OCI-M1 (cell line): ENCODE measurements around the gene CDC37.
"Not testable (repeated sequence)": the region's sequence is repeated elsewhere in the genome, so short reads cannot be mapped to it uniquely, and the experiment has no call there.

Source experiments
- DNase-seq: peaks from one replicate; lab custom pipeline; 2025; lab: John Stamatoyannopoulos, UW

CDC37 gene

DNA sequence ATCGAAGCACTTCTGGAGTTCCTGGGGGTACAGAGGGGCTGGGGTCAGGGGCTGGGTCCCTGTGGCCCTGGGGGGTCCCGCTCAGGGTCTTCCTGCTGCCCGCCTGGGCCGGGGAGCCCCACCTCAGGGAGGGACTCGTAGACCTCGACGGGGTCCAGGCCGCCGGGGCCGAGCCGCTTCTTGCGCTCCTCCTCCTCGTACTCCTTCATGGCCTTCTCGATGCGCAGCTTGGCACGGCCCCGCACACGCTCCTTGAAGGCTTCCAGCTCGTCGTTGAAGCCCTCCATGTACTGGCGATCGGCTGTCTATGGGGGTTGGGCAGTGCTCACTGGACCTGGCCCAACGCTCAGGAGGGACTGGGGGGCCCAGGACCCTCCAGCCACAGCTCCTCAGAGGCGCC lies 10.2 kb downstream of the CDC37 start:
- DNase-seq: no peak

- DNase-seq: no peak
Measured at GRCh38 chr19:10392120-10392519, 11.2 kb downstream of the CDC37 start.

DNA sequence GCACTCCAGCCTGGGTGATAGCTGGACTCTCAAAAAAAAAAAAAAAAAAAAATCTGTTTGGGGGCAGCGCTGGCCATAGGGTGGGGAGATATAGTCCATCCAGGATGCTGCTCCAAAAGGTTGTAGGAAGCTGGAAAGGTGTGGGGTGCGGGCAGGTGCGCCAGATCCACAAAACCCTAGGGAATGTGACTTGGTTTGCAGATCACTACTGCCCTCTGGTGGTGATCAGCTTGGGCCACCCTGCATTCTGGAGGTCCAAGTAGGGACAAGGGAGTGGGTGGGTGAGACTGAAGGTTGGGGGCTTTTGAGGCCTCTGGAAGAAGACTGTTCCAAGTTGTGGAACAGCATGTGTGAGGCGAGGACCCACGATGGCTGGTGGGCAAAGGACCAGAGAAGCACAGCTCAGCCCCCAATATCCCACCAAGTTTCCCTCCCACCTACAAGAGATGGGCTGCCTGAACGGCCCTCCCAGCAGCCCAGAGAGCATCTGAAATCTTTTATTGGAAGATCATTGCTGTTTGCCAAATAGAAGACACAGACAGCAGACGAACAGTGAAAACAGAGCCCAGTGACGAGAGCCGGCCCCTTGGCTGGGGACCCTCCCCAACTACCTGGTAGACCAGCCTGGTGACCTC lies 12.6 kb downstream of the CDC37 start:
- DNase-seq: peak; percentile 93

GRCh38 chr19:10389863-10390262 lies 13.5 kb downstream of the CDC37 start:
- DNase-seq: peak; percentile 56

DNA sequence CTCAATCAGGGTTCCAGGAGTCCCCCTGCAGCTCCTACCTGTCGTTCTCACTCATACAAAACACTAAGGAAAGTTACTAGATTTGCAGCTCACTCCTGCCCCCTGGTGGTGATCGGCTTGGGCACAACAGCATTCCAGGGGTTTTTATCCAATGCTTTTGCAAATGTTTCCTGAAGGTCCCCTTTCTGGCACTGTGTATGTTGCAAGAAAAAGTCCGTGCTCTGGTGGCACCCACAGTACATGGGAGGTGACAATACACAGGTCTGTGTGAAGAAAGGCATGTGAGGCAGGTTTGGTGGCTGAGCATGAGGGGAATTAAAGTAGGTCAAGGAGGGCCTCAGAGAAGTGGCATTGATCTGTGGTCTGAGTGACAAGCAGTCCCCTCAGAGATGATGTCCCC lies 14.4 kb downstream of the CDC37 start:
- DNase-seq: peak; percentile 99

GRCh38 chr19:10384580-10384979 lies 18.8 kb downstream of the CDC37 start:
- no peak for DNase-seq

DNA sequence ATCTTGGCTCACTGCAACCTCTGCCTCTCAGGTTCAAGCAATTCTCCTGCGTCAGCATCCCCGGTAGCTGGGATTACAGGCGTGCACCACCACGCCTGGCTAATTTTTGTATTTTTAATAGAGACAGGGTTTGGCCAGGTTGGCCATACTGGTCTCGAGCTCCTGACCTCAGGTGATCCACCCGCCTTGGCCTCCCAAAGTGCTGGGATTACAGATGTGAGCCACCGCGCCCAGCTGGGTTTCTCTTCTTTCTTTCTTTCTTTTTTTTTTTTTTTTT lies 20.2 kb downstream of the CDC37 start:
- not testable (repeated sequence) for DNase-seq

DNA sequence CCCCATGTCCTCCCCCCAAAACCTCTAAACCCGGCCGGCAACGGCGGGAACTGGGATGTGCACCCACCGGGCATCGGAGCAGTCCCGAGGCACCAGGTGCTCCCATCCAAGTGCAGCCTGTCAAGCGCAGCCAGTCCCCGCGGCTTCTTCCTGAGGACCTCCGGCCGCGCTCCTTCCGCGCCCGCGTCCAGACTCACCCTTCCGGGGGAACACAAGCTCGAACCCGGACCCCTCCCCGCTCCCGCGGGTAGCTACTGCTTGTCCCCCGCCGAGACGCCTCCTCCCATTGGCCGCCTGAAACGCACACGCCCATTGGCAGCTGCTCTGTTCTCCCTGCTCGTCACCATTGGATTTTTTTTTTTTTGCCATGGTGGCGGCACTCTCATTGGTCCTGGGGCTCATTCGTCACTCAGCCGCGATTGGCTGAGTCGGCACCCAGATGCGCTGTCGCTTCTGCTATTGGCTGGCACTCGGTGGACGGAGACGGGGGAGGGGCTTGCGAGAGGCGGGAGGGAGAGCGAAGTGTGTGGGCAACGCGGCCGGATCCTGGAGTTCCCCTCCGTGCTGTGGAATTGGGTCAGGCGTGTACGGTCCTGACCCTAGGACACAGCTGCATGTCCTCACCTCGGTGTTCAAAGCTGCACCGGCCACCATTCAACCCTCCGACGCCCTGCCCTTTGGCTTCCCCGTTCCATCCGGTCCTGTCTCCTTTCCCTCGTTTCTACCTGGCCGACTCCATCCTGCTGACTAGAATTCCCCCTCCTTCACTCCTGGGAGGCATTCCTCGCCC lies 22.8 kb downstream of the CDC37 start, which contains the start of gene TYK2:
Gene TYK2 (minus strand): TSS at position 260 of the 790 bp plus-strand sequence. CDS start 2,166 bp downstream, outside the sequence.
- peak; percentile 100 for DNase-seq

DNA sequence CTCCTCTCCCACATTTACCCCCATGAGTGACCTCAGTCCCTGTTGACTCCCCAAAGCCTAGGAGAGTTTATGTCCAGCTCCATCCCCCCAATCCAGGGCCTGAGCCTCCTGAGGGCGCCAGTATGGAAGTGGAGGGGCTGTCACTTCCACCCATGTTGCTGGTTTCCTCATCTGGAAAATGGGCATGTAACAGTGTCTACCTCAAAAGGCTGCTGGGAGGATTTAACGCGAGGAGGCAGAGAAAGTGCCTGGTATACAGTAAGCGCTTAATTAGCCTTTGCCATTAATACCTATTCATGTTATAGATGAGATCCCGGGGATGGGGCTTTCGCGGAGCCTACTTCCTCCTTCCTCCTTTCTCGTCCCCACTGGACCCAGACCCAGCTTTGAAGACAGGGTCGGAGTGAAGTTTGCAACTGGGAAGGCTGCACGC lies 23.4 kb downstream of the CDC37 start:
- no peak for DNase-seq

- DNase-seq: no peak
Measured at GRCh38 chr19:10378124-10378523, 25.2 kb downstream of the CDC37 start.

DNA sequence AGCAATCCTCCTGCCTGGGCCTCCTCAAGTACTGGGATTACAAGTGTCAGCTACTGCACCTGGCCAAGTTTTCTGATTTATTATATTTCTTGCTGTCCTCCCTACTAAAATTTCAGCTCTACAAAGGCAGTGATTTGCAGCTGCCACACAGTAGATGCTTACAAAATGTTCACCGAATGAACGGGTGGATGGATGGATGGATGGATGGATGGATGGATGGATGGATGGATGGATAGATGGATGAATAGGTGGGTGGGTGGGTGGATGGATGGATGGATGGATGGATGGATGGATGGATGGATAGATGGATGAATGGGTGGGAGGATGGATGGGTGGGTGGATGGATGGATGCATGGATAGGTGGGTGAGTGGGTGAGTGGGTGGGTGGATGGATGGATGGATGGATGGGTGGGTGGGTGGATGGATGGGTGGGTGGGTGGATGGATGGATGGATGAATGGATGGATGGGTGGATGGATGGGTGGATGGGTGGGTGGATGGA lies 26.2 kb downstream of the CDC37 start:
- DNase-seq: not testable (repeated sequence)

GRCh38 chr19:10374931-10375330 lies 28.4 kb downstream of the CDC37 start:
- DNase-seq: no peak

GRCh38 chr19:10372690-10373089 lies 30.7 kb downstream of the CDC37 start:
- no peak for DNase-seq

GRCh38 chr19:10368101-10368803 lies 35.1 kb downstream of the CDC37 start:
- peak; percentile 35 for DNase-seq

DNA sequence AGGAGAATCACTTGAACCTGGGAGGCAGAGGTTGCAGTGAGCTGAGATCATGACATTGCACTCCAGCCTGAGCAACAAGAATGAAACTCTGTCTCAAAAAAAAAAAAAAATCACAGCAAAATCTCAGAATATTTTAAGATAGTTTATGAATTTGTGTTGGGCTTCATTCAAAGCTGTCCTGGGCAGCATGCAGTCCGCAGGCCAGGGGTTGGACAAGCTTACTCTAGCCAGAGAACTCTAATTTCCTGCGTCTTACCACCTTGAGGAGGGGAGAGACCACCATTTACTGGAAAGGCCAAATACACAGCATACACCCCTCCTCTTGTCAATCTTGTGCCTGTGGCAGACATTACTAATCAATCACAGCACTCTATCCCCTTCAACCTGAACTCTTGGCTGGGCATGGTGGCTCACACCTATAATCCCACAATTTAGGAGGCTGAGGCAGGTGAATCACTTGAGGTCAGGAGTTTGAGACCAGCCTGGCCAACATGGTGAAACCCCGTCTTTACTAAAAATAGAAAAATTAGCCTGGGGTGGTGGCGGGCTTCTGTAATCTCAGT lies 36.3 kb downstream of the CDC37 start:
- not testable (repeated sequence) for DNase-seq

DNA sequence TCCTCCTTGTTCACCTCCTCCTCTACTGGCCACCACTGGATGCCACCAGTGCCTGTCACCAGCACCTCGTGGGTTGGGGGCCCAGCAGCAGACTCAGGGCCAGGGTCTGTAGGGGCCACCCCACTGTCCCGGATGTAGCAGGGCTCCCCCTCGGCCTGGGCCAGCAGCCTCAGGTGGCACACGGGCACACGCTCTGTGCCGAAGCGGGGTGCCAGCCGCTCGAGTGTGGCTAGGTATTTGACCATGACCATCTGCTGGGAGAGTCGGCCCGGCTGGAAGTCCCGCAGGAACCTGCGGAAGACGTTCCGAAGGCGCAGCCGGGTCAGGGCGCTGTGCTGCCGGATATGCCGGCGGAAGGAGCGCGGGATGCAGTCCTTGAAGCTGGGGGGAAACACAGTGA lies 37.8 kb downstream of the CDC37 start:
- no peak for DNase-seq

DNA sequence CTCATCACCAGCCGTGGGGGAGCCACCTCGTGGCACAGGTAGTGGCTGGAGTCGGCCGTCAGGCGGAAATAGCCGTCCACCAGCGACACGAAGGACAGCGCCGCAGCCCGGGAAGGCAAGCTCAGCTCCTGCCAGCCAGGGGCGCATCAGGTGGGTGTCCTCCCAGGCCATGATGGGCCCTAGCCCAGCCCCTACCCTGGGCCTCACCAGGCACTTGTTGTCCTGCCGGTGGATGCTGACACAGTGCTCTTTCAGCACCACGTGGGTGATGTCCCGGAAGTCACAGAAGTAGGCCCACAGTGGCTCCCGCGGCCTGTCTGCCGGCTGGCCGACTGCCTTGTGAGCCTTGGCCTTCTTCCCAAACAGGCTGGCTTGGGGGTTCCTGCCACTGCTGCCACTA lies 38.7 kb downstream of the CDC37 start:
- DNase-seq: no peak

DNA sequence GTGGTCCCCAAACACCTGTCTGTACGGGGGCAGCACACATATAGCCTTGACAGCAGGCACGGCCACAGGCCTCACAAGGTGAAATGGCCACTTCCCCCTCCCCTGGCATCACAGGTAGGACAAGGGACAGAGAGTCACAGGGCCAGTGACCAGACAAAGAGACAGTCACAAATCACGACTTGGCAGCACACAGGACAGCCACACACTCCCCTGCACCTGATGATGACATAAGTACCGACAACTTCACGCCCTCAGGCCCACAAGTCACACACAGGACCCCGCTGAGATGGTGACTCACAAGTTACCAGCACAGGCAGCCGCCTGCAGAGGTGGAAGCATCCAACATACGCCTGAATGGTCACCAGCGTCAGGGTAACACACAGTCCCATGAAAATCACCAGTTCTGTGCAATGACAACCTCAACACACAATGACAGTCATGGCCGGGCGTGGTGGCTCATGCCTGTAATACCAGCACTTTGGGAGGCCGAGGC lies 39.5 kb downstream of the CDC37 start:
- no peak for DNase-seq

- no peak for DNase-seq
Measured at GRCh38 chr19:10362259-10362658, 41.1 kb downstream of the CDC37 start.

- DNase-seq: no peak
Measured at GRCh38 chr19:10361569-10362011, 41.8 kb downstream of the CDC37 start.

GRCh38 chr19:10356431-10356830 lies 46.9 kb downstream of the CDC37 start:
- no peak for DNase-seq

DNA sequence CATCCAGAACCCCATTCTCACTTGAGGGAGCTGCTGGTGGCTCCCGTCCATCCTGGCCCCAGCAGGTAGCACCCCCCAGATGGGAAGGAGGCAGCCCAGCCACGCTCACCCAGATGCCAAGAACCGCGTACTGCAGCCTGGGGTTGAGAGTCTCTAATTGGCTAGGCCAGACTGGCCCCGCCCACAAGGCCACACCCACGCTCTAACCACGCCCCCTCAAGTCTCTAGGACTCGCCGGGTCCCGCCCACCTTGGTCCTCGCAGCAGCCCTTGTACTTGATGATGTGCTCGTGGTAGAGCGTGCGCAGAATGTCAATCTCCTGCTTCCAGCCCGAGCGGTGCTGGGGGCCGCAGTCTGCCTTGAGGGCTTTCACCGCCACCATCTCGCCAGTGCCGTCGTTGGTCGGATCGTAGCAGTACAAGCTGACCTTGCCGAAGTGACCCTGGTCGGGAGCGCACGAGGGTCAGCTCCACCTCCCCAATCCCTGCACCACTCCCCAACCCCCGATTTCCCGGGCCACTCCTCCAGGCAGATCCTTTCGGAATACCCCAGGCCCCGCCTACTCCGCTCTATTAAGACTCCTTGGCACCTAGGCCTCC lies 49.5 kb downstream of the CDC37 start:
- peak; percentile 47 for DNase-seq
